DMS 273 treated with DMSO at 0.1 percent for 48 hours (cell line): ENCODE measurements around the gene NXPH4.
A peak's percentile ranks its signal among the peaks of the same experiment; 100 is the strongest.

ENCODE experiments used
- DNase-seq: peaks from one replicate; lab custom pipeline; 2025; lab: John Stamatoyannopoulos, UW

Gene NXPH4

GRCh38 chr12:57183939-57184725 lies 32.5 kb upstream of the NXPH4 start:
- no peak for DNase-seq

DNA sequence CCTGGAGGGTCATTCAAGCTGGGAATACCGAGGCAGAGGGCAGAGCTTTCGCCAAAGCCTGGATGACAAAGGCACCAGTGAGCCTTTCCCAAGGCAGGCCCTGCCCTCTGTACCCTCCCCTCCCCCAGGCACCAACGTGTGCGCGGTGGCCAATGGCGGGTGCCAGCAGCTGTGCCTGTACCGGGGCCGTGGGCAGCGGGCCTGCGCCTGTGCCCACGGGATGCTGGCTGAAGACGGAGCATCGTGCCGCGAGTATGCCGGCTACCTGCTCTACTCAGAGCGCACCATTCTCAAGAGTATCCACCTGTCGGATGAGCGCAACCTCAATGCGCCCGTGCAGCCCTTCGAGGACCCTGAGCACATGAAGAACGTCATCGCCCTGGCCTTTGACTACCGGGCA lies 31.2 kb upstream of the NXPH4 start:
- no peak for DNase-seq

- DNase-seq: no peak
Measured at GRCh38 chr12:57185906-57186508, 30.6 kb upstream of the NXPH4 start.

GRCh38 chr12:57187222-57188089 lies 29.1 kb upstream of the NXPH4 start:
- DNase-seq: no peak

DNA sequence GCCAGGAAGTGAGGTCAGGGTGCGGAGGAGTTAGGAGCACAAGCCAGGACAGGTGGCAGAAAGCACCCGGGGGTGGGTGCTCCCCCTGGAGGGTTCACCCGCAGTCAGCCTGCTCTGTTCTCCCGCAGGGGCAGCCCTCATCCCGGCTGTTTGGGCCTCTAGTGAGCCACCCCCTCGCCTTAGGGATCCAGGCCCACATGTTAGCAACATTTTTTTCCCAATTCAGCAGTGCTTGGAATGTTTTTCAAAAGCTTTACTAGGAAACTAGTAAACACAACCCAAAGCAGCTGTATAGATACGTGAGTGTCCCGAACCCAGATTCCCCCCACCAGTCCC lies 28.5 kb upstream of the NXPH4 start:
- no peak for DNase-seq

- DNase-seq: peak; percentile 33
Measured at GRCh38 chr12:57190037-57190436, 26.6 kb upstream of the NXPH4 start.

DNA sequence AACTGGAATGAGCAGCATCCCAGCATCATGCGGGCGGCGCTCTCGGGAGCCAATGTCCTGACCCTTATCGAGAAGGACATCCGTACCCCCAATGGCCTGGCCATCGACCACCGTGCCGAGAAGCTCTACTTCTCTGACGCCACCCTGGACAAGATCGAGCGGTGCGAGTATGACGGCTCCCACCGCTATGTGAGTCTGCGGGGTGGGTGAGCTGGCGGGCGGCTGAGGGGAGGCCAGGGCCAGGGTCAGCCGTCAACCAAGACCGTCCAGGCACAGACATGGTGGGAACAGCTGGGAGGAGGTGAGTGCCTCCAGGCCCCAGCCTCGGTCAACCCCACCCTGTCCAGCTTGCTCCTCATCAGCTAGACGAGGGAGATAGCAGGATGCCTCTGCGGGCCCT lies 25.8 kb upstream of the NXPH4 start:
- DNase-seq: no peak

- DNase-seq: no peak
Measured at GRCh38 chr12:57191410-57191809, 25.2 kb upstream of the NXPH4 start.

GRCh38 chr12:57192920-57193319 lies 23.7 kb upstream of the NXPH4 start:
- DNase-seq: no peak

DNA sequence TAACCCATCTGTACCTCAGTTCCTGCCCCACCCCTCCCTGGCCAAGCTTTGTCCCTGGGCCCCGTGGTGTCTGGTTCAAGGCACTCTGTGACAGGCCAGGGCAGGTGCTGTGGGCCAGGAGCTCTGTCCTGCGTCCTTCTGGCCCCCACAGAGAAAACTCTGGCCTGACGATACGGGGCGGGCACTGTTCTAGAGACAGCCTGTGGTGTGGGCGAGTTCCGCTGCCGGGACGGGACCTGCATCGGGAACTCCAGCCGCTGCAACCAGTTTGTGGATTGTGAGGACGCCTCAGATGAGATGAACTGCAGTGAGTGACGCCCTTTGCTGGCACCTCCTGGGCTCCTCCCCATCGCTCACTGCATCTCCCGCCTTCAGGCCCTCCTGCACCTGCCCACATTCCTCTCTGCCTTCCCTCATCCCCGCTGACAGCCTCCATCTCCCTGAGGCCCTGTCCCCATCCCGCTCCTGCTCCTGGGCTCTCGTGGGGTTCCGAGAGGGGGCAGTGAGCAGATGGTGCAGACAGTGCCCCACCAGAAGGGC lies 22.8 kb upstream of the NXPH4 start:
- no peak for DNase-seq

GRCh38 chr12:57194253-57194652 lies 22.3 kb upstream of the NXPH4 start:
- DNase-seq: no peak

DNA sequence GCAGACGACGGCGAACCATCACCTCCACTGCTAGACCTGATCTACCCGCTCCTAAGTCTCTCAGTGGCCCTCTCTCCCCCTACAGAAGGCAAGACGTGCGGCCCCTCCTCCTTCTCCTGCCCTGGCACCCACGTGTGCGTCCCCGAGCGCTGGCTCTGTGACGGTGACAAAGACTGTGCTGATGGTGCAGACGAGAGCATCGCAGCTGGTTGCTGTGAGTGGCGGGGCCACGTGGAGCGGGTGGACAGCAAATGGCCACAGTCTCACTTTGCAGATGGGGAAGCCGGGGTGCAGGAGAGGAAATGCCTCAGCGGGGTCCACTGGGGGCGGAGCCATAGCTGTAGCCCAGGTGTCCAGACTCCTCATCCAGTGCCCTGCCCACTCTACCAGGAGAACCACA lies 21.4 kb upstream of the NXPH4 start:
- no peak for DNase-seq

GRCh38 chr12:57195611-57196371 lies 20.8 kb upstream of the NXPH4 start:
- no peak for DNase-seq

- no peak for DNase-seq
Measured at GRCh38 chr12:57196439-57196838, 20.2 kb upstream of the NXPH4 start.

DNA sequence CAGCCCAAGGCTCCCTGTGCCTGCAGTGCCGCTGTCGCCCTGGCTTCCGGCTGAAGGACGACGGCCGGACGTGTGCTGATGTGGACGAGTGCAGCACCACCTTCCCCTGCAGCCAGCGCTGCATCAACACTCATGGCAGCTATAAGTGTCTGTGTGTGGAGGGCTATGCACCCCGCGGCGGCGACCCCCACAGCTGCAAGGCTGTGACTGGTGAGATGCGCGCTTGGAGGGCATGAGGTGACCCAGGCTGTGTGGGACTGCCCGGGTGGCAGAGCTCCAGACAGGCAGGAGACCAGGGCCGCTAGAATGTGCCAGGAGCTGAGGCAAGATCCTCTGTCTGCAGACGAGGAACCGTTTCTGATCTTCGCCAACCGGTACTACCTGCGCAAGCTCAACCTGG lies 19.6 kb upstream of the NXPH4 start:
- no peak for DNase-seq

- no peak for DNase-seq
Measured at GRCh38 chr12:57198329-57198728, 18.3 kb upstream of the NXPH4 start.

DNA sequence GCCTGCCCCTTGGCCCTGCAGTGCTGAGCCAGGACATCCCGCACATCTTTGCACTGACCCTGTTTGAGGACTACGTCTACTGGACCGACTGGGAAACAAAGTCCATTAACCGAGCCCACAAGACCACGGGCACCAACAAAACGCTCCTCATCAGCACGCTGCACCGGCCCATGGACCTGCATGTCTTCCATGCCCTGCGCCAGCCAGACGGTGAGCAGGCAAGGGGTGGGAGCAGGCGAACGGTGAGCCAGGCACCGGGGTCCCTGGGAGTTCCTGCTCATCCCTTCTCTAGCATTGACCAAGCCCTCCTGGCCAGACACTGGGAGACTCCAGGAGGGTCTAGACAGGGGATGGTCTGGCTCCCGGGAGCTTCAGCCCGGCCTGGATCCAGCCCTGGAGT lies 17.4 kb upstream of the NXPH4 start:
- DNase-seq: no peak

- DNase-seq: no peak
Measured at GRCh38 chr12:57200497-57200896, 16.1 kb upstream of the NXPH4 start.

DNA sequence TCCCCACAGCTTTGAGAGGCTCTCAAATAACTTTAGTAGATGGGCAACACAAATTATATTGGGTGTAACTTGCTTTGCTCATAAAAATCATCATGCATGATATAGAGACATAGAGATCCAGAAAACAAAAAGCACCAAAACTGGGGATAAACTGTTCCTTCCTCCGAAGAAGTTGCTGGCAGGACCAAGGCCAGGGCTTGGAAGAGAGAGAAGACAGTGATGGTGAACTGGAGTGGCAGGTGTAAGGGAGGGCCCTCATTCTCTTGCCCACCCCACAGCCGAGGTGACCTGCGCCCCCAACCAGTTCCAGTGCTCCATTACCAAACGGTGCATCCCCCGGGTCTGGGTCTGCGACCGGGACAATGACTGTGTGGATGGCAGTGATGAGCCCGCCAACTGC lies 15.4 kb upstream of the NXPH4 start:
- DNase-seq: no peak

DNA sequence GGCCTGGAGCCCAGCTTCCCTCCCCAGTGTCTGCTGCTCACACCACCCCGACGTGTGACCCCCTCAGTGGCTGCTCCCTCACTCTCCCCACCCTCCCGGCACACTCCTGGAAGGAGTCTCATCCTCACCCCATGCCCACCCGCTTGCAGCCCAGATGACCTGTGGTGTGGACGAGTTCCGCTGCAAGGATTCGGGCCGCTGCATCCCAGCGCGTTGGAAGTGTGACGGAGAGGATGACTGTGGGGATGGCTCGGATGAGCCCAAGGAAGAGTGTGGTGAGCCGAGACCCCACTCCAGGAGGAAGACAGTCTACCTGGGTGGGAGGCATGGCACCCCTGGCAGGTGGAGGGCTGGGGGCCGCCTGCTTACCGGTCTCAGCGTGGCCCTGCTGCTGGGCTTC lies 15.0 kb upstream of the NXPH4 start:
- DNase-seq: no peak

DNA sequence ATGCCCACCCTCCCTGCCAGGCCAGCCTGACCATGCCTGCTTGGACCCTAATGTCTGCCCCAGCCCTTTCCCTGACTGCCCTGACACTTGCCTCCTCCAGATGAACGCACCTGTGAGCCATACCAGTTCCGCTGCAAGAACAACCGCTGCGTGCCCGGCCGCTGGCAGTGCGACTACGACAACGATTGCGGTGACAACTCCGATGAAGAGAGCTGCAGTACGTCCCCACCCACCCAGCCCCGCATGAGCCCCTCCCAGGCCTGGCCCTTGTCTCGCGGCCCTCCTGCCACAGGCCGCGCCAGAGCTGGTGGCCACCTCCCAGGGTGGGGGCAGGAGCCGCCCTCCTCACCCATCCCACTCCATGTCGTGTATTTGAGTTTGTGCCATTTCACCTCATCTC lies 14.3 kb upstream of the NXPH4 start:
- DNase-seq: no peak

DNA sequence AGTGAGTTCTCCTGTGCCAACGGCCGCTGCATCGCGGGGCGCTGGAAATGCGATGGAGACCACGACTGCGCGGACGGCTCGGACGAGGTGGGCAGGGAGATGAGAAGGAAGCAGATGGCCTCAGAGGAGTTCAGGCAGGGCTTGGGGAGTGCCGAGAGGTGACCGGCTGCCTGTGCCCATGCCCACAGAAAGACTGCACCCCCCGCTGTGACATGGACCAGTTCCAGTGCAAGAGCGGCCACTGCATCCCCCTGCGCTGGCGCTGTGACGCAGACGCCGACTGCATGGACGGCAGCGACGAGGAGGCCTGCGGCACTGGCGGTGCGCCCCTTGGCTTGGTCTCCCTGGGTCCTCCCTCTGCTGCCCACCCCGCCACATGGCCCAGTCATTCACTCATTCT lies 13.4 kb upstream of the NXPH4 start:
- DNase-seq: no peak
